OCI-LY1 (cell line): Measurements from ENCODE around the gene MMAB.

Experiments used
- CTCF ChIP-seq: fragments of 200-600 bp; sonication (generic), shearing (Covaris generic); IDR thresholded peaks from 2 replicates; pipeline ENCODE4 v1.5.1; 2017; ENCODE audit warnings: mild to moderate bottlenecking, antibody characterized with exemption, low read length, moderate library complexity, mixed read lengths
- EZH2 ChIP-seq: fragments of 200-600 bp; sonication (generic), shearing (Covaris generic); IDR thresholded peaks from 2 replicates; pipeline ENCODE4 v1.8.0; 2017; ENCODE audit warnings: borderline replicate concordance, mixed run types, mild to moderate bottlenecking, antibody characterized with exemption, low read length, moderate library complexity, mixed read lengths

GRCh38 chr12:109557805-109558204, 15.5 kb downstream of the MMAB start:
- TF ChIP-seq CTCF: no peak
- TF ChIP-seq EZH2: no peak
